ENCODE data around the gene CA12. TPM values are rescaled to one million over a fixed set of nuclear protein-coding genes. Genes with fewer than 3 reads are reported as not detected.

The CA12 gene
- total and polyA plus RNA-seq, 5 experiments from 2014 or later, result not detected

GRCh38 chr15:63396152-63396928 is 14.7 kb upstream of the CA12 start:
- Mint-ChIP-seq H3K4me3 (no peak overlapping the region), H3K27me3 (peaks cover 0 to 4% (median 1%) of the 10 kb centered on the region in 5 donors), H3K27ac (no peak overlapping the region), H3K9me3 (no peaks in the 10 kb centered on the region), H3K4me1 (peaks cover 8 to 11% (median 10%) of the 10 kb centered on the region in 4 donors), H3K36me3 (no peaks in the 10 kb centered on the region)
- POLR2A ChIA-PET, result no interaction called here
- DNase-seq (no peak), ATAC-seq (no peak)

GRCh38 chr15:63395730-63396151 is 14.1 kb upstream of the CA12 start:
- H3K27ac Mint-ChIP-seq, result peak overlapping the region in 3 of 10 donors; percentile 1 to 62 (median 43)
- H3K4me3 Mint-ChIP-seq, result no peak overlapping the region
- H3K27me3 Mint-ChIP-seq, result peaks cover 0 to 4% (median 1%) of the 10 kb centered on the region in 5 donors
- POLR2A ChIA-PET, result no interaction called here
- H3K4me1 Mint-ChIP-seq, result peaks cover 8 to 11% (median 10%) of the 10 kb centered on the region in 4 donors
- ATAC-seq (no peak), DNase-seq (no peak)
- no peaks in the 10 kb centered on the region for H3K9me3 Mint-ChIP-seq
- no peaks in the 10 kb centered on the region for H3K36me3 Mint-ChIP-seq

GRCh38 chr15:63392361-63393009 is 10.8 kb upstream of the CA12 start:
- H3K9me3 Mint-ChIP-seq, result no peaks in the 10 kb centered on the region
- peak overlapping the region; percentile 3 to 68 (median 43) for H3K4me3 Mint-ChIP-seq
- H3K27ac Mint-ChIP-seq, result peak overlapping the region; percentile 2 to 86 (median 52)
- H3K27me3 Mint-ChIP-seq, result peaks cover 0 to 12% (median 3%) of the 10 kb centered on the region in 5 donors
- peak; percentile 69 to 88 for ATAC-seq
- H3K36me3 Mint-ChIP-seq, result no peaks in the 10 kb centered on the region
- peaks cover 10 to 14% (median 11%) of the 10 kb centered on the region in 4 donors for H3K4me1 Mint-ChIP-seq
- DNase-seq, result peak in 4 of 10 donors; percentile 9 to 46 (median 30)
- POLR2A ChIA-PET, result no interaction called here

- DNase-seq (no peak), ATAC-seq (peak in 1 of 2 donors; percentile 43)
- no peaks in the 10 kb centered on the region for H3K36me3 Mint-ChIP-seq
- peaks cover 10 to 14% (median 11%) of the 10 kb centered on the region in 4 donors for H3K4me1 Mint-ChIP-seq
- peak overlapping the region in 4 of 10 donors; percentile 3 to 64 (median 35) for H3K27ac Mint-ChIP-seq
- H3K4me3 Mint-ChIP-seq, result peak overlapping the region in 7 of 10 donors; percentile 3 to 68 (median 49)
- peaks cover 0 to 16% (median 8%) of the 10 kb centered on the region in 5 donors for H3K27me3 Mint-ChIP-seq
- no peaks in the 10 kb centered on the region for H3K9me3 Mint-ChIP-seq
- POLR2A ChIA-PET, result interaction anchor here (0.7 kb wide), 1 partner anchor 114 kb away, joined by 3 read pairs; no protein-coding TSS in a partner anchor
These were observed 10.2 kb upstream of the CA12 start for GRCh38 chr15:63391669-63392360.

GRCh38 chr15:63390689-63391088 is 9.0 kb upstream of the CA12 start:
- Mint-ChIP-seq H3K4me3 (no peak overlapping the region), H3K36me3 (no peaks in the 10 kb centered on the region), H3K9me3 (peaks cover 0 to 3% (median 0%) of the 10 kb centered on the region in 9 donors), H3K27ac (no peak overlapping the region), H3K4me1 (peaks cover 9 to 14% (median 11%) of the 10 kb centered on the region in 4 donors), H3K27me3 (peaks cover 0 to 18% (median 8%) of the 10 kb centered on the region in 5 donors)
- POLR2A ChIA-PET, result no interaction called here
- DNase-seq, result no peak
- ATAC-seq, result no peak

GRCh38 chr15:63389902-63390670 is 8.4 kb upstream of the CA12 start:
- Mint-ChIP-seq H3K36me3 (no peaks in the 10 kb centered on the region), H3K9me3 (peaks cover 0 to 3% (median 0%) of the 10 kb centered on the region in 9 donors), H3K4me3 (no peak overlapping the region), H3K4me1 (peaks cover 5 to 13% (median 11%) of the 10 kb centered on the region in 4 donors), H3K27me3 (peaks cover 2 to 18% (median 9%) of the 10 kb centered on the region in 5 donors), H3K27ac (peak overlapping the region in 1 of 10 donors; percentile 20)
- POLR2A ChIA-PET, result no interaction called here
- ATAC-seq (no peak), DNase-seq (peak in 1 of 10 donors; percentile 12)

GRCh38 chr15:63388511-63388910 is 6.9 kb upstream of the CA12 start:
- Mint-ChIP-seq H3K27ac (no peak overlapping the region), H3K9me3 (peaks cover 0 to 3% (median 0%) of the 10 kb centered on the region in 9 donors), H3K4me1 (peaks cover 5 to 13% (median 11%) of the 10 kb centered on the region in 4 donors), H3K27me3 (peaks cover 10 to 32% (median 20%) of the 10 kb centered on the region in 5 donors), H3K36me3 (no peaks in the 10 kb centered on the region), H3K4me3 (no peak overlapping the region)
- DNase-seq, result no peak
- no peak for ATAC-seq
- POLR2A ChIA-PET, result no interaction called here

GRCh38 chr15:63387748-63388493 is 6.3 kb upstream of the CA12 start:
- no peak for ATAC-seq
- peaks cover 11 to 38% (median 26%) of the 10 kb centered on the region in 5 donors for H3K27me3 Mint-ChIP-seq
- peaks cover 5 to 13% (median 10%) of the 10 kb centered on the region in 4 donors for H3K4me1 Mint-ChIP-seq
- no peak overlapping the region for H3K4me3 Mint-ChIP-seq
- no peaks in the 10 kb centered on the region for H3K36me3 Mint-ChIP-seq
- POLR2A ChIA-PET, result no interaction called here
- H3K27ac Mint-ChIP-seq, result no peak overlapping the region
- peaks cover 0 to 3% (median 0%) of the 10 kb centered on the region in 9 donors for H3K9me3 Mint-ChIP-seq
- DNase-seq, result no peak

GRCh38 chr15:63385911-63386531 is 4.4 kb upstream of the CA12 start:
- no peaks in the 10 kb centered on the region for H3K36me3 Mint-ChIP-seq
- POLR2A ChIA-PET, result no interaction called here
- no peak for DNase-seq
- peaks cover 0 to 3% (median 0%) of the 10 kb centered on the region in 9 donors for H3K9me3 Mint-ChIP-seq
- H3K4me1 Mint-ChIP-seq, result peaks cover 4 to 13% (median 8%) of the 10 kb centered on the region in 4 donors
- no peak overlapping the region for H3K4me3 Mint-ChIP-seq
- no peak for ATAC-seq
- peaks cover 20 to 54% (median 38%) of the 10 kb centered on the region in 5 donors for H3K27me3 Mint-ChIP-seq
- H3K27ac Mint-ChIP-seq, result no peak overlapping the region

- Mint-ChIP-seq H3K27me3 (peaks cover 26 to 65% (median 48%) of the 10 kb centered on the region in 5 donors), H3K27ac (no peak overlapping the region), H3K9me3 (peaks cover 0 to 3% (median 0%) of the 10 kb centered on the region in 9 donors), H3K4me3 (no peak overlapping the region), H3K4me1 (peaks cover 7 to 15% (median 12%) of the 10 kb centered on the region in 4 donors), H3K36me3 (no peaks in the 10 kb centered on the region)
- no peak for DNase-seq
- POLR2A ChIA-PET, result no interaction called here
- ATAC-seq, result no peak
These were observed 3.3 kb upstream of the CA12 start for GRCh38 chr15:63384906-63385305.
